Measurements from ENCODE around the gene ABCB9.

- no peak for TF ChIP-seq CTCF (IDR thresholded peaks at IDR 0.05)
- no peak for TF ChIP-seq EZH2 (IDR thresholded peaks at IDR 0.05; ENCODE audit: borderline replicate concordance, insufficient read depth, low read depth, low read length, poor library complexity, severe bottlenecking)
Observed at GRCh38 chr12:122975790-122976647, 9.8 kb upstream of the ABCB9 start.

All from B cell (primary cell).